Measurements from ENCODE around the gene MTHFD1L.

GRCh38 chr6:151096691-151097606 lies 231.4 kb downstream of the MTHFD1L start:
- TF ChIP-seq CTCF (IDR thresholded peaks at IDR 0.05) (no peak), JUNB (IDR thresholded peaks at IDR 0.05) (no peak), RAD21 (conservative IDR thresholded peaks at IDR 0.05 in 1 of 2, IDR thresholded peaks at IDR 0.05 in 1 of 2) (no peak), JUN (IDR thresholded peaks at IDR 0.05) (no peak), POLR2A (IDR thresholded peaks at IDR 0.05; ENCODE audit: low read length) (no peak), RFX5 (IDR thresholded peaks at IDR 0.05) (no peak), CHD2 (IDR thresholded peaks at IDR 0.05; ENCODE audit: low read length, partially characterized antibody) (no peak)
